HG02981 (cell line): Measurements from ENCODE around the gene TBX1.

Experiments
- ATAC-seq: cut with Tn5 transposase; IDR thresholded peaks from one replicate; pipeline ENCODE4 v1.9.1; 2021; ENCODE audit warnings: mild to moderate bottlenecking, moderate library complexity; ENCODE audit not compliant: unreplicated experiment

Gene TBX1

GRCh38 chr22:19751497-19752245, 8.9 kb upstream of the TBX1 start:
- ATAC-seq: no peak

GRCh38 chr22:19753090-19753842, 7.3 kb upstream of the TBX1 start:
- no peak for ATAC-seq

DNA sequence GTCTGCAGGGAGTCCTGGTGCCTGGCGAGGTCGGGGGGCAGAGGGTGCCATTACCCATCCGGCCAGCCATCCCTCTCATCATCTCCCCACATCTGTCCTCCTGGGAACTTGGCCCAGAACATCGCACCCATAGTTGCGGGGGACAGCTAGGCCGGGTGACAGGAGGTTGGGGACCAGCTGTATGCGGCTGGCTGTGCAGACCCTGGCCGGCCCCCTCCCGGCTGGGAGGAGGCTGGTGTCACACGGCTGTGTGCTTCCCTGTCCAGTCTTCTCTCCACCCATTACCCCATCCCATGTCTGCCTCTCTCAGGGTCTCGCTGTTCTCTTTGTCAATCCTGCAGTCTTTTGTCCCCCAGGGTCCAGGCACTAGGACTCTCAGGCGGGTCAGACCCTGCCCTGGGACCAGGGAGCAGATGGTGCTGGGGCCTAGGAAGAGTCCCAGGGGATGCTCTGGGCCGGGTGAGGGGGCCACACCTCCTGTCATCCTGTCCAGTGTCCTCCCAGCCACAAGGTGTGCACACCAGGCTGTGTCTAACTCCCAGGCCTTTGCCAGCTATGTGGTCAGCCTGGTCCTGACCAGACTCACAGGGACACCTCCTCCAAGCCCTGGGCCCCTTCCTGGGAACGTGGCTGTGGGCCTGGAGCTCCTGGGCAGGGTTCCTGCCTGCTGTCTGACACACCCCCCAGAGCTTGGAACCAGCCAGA, 6.4 kb upstream of the TBX1 start:
- ATAC-seq: no peak

DNA sequence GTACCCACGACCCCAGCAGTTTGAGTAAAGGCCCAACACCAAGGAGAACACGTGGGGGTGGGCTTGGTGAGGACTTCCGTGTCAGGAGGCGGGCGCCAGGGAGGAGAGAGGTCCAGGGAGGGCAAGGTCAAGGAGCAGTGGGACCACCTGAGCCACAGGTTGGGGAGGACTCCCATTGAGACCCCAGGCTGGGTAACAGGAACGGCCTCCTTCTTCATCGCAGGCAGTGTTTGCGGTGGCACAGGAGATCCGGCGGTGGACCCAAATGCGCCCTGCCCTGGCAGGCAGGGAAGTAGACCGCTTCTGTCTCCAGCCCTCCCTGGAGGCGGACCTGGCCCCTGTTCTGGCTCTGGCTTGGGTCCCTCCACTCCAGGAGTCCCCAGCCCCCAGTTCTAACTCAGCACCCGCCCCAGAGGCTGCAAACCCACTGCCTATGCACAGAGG, 5.9 kb upstream of the TBX1 start:
- ATAC-seq: no peak

DNA sequence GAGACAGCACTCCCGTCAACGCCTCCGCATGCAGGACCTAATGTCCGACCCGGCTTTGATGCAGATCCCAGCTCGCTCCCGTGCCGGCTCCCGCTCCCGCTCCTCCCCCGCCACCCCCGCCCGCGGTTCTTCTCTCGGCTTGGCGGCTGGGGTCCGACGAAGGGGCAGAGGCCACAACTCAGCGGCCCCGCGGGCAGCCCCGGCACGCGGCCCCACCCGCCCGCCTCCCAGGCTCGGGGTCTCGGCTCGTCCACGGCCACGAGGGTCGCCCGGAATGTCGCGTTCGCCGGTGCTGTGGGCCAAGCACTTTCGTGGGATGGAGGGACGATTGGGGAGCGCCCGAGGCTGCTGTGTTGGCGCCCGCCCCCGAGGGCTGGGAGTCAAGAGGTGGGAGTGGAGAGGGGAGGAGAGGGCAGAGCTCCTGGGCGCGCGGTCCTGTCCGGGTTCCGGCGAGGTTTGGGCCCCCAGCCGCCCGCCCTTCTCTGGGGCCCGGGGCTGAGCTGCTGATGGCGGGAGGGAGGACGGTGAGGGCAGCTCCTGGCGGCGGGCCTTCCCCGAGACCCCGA, 5.3 kb upstream of the TBX1 start:
- ATAC-seq: no peak

- ATAC-seq: no peak
These were observed 4.8 kb upstream of the TBX1 start for GRCh38 chr22:19755722-19756287.

DNA sequence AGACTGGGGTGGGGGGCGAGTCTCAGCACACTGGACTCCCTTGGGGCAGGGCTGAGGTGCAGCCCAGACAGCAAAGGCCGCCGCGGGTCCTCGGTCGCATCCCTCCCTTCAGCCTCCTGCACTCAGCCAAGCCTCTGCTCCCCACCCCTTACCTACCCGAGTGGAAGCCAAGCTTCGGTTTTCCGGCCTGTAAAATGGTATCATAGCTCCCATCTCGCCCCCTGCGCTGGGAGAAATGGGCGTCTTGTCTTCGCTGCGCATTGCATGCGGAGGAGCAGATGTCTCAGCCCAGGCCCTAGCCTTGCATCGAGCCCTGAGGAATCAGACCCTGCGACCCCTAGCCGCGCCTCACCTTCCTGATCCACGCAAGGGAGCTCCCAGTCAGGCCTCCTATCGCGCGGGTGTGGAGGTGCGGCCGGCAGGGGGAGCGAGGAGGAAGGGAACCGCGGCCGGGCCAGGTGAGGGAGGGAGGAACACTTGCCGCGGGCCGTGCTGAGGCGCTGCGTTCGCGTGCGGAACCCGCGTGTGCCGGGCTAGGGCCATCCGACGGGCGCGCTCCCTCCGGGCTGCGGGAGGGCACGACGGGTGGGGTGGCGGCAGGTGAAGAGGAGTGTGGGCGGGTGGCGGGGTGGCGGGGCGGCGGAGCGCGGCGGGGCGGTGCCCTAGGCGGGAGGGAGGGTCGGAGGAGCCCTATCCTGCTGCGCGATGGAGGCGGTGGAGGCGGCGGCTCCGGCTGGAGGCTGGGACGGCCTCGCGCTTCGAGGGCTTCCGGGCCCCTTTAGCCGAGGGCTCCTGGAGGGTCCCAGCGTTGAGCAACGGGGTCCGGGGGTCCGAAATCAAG, 4.1 kb upstream of the TBX1 start:
- ATAC-seq: no peak

DNA sequence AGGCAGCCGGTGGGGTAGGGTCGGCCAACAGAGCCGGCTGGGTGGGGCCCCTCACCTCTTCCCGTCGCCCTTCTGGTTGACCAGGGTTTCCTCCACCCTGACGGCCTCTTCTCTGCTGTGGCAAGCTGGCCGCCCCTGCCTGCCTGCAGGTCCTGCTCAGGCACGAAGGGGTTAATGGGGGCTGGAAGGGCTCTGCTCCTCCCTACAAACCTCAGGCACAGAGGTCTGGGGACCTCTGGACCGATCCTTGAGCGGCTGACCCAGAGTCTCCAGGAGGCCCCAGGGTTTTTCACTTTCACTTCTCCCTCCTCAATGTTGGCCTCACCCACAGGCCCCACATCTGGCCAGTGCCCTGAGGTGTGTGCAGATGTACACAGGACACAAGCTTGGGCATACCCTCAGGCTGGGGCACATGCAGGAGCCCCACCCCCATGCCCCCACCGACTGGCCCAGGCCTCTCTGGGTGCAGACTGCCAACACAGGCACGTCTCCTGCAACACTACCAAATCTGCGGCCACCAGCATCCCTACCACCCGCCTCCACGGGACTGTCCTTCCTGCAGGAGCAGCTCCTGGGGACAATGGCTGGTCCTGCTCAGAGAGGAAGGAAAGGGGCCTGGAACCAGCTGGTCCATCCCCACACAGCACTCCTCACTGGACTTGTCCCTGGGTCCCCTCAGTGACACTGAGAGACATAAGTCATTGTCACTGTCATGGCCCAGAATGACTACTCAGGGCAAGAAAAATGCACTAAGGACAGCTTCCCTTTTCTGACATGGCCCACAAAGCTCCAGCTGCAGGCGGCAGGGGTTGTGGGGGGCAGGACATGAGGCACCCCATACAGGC, 3.2 kb upstream of the TBX1 start:
- ATAC-seq: no peak

DNA sequence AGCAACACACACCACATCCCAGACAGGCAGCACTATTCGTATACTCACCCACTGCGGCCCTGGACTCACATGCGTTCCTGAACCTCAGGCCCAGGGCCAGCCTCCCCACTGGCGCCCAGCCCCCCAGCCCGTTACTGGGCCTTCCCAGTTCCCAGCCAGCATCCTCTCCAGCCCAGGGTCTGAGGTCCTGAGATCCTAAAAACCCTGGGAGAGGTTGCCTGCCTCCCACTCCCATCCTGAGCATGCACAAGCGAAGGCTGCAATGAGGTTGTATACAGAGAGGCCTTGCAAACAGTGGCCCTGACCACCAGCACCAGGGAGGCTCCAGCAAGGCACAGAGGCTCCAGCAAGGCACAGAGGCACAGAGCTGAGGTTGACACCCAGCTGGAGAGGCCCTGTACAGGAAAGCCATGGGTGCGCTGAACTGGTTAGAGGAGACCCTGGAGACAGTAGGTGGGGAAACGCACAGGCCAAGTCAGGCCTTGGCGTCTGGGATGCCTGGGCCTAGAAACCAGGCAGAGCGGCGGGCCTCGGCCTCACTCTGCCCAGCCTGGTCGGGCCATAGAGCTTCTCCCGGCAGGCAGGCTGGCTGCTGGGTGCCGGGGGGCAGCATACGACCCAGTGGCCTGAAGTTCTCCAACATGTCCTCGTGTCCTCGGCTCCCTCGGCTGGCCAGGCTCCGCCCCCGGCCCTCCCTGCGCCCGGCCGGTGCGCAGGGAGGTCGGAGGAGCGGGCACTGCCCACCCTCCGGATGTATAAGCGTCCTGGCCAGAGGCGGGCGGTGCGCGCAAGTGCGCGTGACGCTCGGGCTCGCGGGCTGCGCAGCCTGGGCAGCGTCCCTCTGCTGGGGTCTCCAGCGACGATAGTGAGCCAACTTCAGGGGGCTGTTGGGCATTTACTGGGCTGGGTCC, 2.3 kb upstream of the TBX1 start:
- ATAC-seq: no peak

DNA sequence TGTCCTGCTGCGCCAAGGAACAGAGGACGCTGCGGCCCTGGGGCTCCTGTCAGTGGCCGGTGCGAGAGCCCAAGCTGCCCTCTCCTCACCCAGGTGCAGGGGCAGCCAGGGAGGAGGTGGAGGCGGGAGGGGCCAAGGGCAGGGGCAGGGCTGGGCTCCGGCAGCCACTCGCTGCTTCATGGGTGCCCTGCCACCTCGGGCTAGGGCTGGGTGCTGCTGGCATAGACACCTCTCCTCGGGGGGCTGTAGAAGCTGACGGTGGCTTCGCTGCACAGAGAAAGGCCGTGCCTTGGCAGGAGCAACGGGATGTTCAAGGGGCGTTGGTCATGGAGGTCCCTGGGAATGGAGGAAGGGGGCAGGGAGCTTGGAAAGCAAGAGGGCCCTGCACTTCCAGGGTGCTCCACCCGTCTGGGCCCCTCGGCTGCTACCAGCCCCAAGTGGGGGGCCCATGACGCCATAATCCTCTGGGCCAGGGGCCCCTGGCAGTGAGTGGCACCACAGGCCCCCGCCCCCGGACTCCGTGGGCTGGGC, 1.6 kb upstream of the TBX1 start:
- ATAC-seq: no peak

- ATAC-seq: no peak
These were observed 1.0 kb upstream of the TBX1 start for GRCh38 chr22:19759427-19760057.

DNA sequence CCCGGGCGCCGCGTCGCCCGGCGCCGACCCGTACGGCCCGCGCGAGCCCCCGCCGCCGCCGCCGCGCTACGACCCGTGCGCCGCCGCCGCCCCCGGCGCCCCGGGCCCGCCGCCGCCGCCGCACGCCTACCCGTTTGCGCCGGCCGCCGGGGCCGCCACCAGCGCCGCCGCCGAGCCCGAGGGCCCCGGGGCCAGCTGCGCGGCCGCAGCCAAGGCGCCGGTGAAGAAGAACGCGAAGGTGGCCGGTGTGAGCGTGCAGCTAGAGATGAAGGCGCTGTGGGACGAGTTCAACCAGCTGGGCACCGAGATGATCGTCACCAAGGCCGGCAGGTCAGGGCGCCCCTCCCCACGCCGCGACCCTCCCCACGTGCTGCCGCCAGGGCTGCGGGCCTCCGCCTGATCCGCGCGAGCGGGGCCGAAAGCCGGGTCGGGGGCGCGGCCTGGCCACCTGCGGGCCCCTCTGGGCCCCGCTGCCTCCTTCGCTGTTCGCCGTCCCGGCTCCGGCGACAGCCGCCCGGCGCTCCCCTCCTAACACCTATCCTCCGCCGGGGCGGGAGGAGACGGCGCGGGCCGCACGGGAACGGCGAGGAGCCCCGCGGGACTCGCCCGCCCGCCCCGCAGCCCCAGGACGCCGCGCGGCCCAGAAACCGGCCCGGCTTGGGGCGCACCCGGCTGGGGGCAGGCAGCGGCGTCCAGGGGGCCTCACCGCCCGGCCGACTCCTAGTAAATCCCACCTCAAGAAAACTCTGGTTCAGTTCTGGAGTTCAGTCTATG, 560 bp downstream of the TBX1 start:
- no peak for ATAC-seq

DNA sequence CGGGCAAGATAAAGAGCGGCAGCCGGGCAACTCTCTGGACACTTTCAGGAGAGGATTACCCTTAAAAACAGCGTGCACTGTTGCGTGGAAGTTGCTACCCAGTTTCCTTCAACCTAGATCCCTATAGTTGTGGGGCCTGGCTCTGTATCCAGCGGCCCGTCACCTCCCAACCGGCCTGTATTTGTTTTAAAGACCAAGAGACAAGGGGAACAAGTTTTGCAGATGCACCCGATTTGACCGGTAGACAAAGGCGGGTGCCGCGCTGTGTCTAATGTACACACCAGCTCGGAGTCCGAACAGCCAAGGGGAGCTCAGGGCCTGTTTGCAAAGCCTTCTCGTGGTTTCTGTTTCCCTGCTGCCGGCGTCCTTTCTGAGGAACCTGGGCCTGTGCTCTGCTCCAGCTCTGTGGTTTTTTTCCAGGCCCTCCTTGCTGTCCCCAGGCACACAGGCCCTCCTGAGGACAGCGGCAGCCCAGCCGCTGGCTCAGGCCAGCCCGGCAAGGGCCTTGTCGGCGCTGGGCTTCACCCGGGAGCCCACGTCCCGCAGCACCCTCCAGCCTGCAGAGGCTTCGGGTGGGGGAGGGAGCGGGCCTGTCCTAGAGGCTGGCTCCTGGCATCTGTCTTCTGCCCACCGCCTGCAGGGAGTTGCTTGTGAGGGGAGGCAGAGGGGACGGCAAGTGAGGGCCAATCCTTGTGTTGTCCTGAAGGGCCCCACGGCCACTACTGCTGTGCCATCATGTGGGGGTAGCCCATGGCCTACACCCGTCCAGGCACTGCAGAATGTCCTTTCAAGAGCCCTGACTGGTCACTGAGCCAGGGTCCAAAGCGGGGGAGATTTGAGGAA, 1.4 kb downstream of the TBX1 start:
- no peak for ATAC-seq

DNA sequence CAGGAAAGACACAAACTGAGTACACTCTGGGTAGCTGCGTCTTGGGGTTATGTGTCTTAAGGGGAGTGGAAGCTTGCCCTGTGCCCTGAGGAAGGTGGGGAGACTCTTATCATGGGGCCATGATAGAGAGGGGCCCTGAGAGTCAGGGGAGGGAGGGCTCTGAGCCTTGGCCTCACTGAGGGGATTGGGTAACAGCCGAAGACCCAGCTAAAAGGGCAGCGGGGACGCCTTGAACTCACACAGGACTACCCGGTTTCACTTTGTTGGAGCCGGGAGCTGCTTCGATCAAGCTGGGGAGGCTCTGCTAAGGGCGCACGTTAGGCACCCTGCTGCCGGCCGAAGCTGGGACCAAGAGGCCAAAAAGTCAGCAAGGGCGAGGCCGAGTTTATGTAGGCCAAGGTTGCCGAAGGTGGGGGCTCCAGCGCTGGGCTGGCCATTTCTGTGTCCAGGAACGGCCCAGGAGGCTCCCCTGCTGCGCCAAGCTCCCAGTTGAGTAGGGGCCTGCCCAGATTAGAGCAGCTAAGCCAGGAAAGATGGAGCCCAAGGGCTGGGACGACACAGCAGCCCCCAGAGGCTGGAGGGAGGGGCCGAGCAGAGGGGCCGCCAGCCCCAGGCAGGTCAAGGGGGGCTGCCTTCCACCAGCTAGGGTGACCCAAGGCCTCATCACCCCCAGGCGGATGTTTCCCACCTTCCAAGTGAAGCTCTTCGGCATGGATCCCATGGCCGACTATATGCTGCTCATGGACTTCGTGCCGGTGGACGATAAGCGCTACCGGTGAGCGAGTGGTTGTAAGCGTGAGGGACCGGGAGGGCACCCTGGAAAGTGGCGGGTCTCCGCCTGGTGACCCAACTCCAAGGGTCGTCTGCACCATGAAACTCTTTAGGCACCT, 2.2 kb downstream of the TBX1 start:
- ATAC-seq: no peak
